ENCODE results near the gene TRDN.

TRDN gene, protein sequence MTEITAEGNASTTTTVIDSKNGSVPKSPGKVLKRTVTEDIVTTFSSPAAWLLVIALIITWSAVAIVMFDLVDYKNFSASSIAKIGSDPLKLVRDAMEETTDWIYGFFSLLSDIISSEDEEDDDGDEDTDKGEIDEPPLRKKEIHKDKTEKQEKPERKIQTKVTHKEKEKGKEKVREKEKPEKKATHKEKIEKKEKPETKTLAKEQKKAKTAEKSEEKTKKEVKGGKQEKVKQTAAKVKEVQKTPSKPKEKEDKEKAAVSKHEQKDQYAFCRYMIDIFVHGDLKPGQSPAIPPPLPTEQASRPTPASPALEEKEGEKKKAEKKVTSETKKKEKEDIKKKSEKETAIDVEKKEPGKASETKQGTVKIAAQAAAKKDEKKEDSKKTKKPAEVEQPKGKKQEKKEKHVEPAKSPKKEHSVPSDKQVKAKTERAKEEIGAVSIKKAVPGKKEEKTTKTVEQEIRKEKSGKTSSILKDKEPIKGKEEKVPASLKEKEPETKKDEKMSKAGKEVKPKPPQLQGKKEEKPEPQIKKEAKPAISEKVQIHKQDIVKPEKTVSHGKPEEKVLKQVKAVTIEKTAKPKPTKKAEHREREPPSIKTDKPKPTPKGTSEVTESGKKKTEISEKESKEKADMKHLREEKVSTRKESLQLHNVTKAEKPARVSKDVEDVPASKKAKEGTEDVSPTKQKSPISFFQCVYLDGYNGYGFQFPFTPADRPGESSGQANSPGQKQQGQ

DNA sequence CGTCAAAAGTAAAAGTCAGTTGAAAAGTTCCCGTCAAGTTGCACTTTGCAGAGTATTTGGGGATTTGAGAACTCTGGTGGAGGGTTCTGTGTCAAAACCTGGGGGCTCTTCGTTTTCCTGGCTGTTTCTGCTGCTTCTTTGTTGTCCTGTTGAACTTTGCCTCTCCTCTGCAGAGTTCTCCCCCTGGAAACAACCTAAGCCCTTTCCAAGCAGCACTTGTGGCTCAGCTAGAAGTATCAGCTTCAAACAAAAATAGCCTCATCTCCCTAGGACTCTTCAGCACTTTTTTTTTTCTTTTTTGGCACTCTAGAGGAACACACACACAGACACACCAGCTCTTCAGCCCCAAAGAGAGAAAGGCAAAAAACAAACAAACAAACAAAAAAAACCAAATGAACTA is at the start of gene TRDN:
TSS of gene TRDN (minus strand) at position 169 of the 400 bp plus-strand sequence. CDS start 175 bp downstream, outside the sequence.
- Histone ChIP-seq H3K9me3 (ENCODE audit: control insufficient read depth, insufficient read depth, low read depth, low read length) (no peaks in the 10 kb centered on the region), H3K4me3 (ENCODE audit: low read depth, low read length) (no peak within 1 kb of the TSS), H3K36me3 (ENCODE audit: control insufficient read depth in 2 of 2, insufficient read depth in 1 of 2, low read length in 2 of 2) (no peaks in the 10 kb centered on the region), H3K4me1 (ENCODE audit: control insufficient read depth, insufficient read depth, low read length) (no peaks in the 10 kb centered on the region), H3K27ac (ENCODE audit: extremely low read depth, low read depth, low read length) (no peak within 1 kb of the TSS)
- TF ChIP-seq OVOL3 (tag by site-specific recombination; IDR thresholded peaks at IDR 0.05) (no peak), ZNF843 (tag by site-specific recombination; IDR thresholded peaks at IDR 0.05) (no peak)
- ChIA-PET POLR2A (no interaction called here), CTCF (interaction anchor here (0.7 kb wide), 1 partner anchor 123 kb away, joined by 3 read pairs; no protein-coding TSS in a partner anchor)

DNA sequence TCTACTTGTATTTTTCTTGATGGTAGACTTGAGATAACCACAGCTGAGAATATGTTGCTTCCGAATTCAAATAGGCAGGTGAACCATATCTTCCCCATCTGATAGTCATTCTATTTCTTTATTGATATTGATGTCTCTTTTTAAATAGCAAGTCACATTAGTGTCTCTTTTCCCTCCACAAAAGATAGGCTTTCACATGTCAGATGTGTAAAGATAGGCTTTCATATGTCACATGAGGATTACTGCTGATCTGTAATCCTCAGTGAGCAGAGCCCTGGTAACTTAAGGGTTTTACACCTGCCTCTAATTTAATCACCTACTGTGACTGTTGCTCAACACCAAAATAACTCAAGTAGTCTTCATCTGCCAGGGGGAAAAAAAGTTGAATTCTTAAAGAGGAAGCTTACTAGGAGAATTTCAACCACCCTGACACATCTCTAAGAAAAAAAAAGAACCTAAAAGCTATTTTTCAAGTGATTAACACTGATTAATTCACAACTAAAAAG is 45.3 kb upstream of the TRDN start:
- H3K4me3 ChIP-seq (ENCODE audit: low read depth, low read length): no peak overlapping the region

DNA sequence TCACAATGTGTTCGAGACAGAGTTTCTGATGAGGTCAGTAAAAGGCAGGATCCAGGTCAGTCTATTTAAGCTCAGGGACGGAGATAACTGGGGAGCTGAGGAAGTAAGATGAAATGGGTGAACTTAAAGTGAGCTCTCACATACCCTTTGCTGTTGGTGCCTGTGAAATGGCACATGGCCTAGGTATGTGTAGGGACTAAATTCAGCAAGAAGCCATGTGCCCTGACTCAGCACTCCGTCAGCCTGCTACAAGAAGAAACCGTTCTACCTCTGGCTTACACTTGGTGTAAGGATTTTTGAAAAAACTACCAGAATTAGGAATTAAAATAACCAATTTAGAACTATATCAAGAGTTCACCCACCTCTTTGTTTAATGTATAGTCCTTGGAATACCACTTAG is 41.1 kb upstream of the TRDN start:
- POLR2A ChIA-PET: interaction anchor here (0.7 kb wide), 1 partner anchor 16 kb away, joined by 5 read pairs; no protein-coding TSS in a partner anchor
- H3K4me3 ChIP-seq (ENCODE audit: low read depth, low read length): no peak overlapping the region

More for the DNA sequence above, 45.3 kb upstream of the TRDN start:
- no peaks in the 10 kb centered on the region for H3K36me3 ChIP-seq (ENCODE audit: control insufficient read depth in 2 of 2, insufficient read depth in 1 of 2, low read length in 2 of 2)
- TF ChIP-seq, protein P1, sequence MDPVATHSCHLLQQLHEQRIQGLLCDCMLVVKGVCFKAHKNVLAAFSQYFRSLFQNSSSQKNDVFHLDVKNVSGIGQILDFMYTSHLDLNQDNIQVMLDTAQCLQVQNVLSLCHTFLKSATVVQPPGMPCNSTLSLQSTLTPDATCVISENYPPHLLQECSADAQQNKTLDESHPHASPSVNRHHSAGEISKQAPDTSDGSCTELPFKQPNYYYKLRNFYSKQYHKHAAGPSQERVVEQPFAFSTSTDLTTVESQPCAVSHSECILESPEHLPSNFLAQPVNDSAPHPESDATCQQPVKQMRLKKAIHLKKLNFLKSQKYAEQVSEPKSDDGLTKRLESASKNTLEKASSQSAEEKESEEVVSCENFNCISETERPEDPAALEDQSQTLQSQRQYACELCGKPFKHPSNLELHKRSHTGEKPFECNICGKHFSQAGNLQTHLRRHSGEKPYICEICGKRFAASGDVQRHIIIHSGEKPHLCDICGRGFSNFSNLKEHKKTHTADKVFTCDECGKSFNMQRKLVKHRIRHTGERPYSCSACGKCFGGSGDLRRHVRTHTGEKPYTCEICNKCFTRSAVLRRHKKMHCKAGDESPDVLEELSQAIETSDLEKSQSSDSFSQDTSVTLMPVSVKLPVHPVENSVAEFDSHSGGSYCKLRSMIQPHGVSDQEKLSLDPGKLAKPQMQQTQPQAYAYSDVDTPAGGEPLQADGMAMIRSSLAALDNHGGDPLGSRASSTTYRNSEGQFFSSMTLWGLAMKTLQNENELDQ (tag by site-specific recombination; IDR thresholded peaks at IDR 0.05; ENCODE audit: low read depth): no peak
- no peak for TF ChIP-seq KLF10 (tag by site-specific recombination; IDR thresholded peaks at IDR 0.05)
- TF ChIP-seq, protein P2, sequence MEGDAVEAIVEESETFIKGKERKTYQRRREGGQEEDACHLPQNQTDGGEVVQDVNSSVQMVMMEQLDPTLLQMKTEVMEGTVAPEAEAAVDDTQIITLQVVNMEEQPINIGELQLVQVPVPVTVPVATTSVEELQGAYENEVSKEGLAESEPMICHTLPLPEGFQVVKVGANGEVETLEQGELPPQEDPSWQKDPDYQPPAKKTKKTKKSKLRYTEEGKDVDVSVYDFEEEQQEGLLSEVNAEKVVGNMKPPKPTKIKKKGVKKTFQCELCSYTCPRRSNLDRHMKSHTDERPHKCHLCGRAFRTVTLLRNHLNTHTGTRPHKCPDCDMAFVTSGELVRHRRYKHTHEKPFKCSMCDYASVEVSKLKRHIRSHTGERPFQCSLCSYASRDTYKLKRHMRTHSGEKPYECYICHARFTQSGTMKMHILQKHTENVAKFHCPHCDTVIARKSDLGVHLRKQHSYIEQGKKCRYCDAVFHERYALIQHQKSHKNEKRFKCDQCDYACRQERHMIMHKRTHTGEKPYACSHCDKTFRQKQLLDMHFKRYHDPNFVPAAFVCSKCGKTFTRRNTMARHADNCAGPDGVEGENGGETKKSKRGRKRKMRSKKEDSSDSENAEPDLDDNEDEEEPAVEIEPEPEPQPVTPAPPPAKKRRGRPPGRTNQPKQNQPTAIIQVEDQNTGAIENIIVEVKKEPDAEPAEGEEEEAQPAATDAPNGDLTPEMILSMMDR (tag by site-specific recombination; IDR thresholded peaks at IDR 0.05): no peak
- peak; percentile 18; the same call in 1 of the 2 replicates for TF ChIP-seq ZBTB17 (tag by site-specific recombination; IDR thresholded peaks at IDR 0.05)
- TF ChIP-seq ZBTB8A (tag by site-specific recombination; IDR thresholded peaks at IDR 0.05): no peak
- TF ChIP-seq, protein P3, sequence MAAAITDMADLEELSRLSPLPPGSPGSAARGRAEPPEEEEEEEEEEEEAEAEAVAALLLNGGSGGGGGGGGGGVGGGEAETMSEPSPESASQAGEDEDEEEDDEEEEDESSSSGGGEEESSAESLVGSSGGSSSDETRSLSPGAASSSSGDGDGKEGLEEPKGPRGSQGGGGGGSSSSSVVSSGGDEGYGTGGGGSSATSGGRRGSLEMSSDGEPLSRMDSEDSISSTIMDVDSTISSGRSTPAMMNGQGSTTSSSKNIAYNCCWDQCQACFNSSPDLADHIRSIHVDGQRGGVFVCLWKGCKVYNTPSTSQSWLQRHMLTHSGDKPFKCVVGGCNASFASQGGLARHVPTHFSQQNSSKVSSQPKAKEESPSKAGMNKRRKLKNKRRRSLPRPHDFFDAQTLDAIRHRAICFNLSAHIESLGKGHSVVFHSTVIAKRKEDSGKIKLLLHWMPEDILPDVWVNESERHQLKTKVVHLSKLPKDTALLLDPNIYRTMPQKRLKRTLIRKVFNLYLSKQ (tag by site-specific recombination; IDR thresholded peaks at IDR 0.05; ENCODE audit: borderline replicate concordance): no peak
- no peaks in the 10 kb centered on the region for H3K9me3 ChIP-seq (ENCODE audit: control insufficient read depth, insufficient read depth, low read depth, low read length)
- ChIA-PET POLR2A (no interaction called here), CTCF (no interaction called here)
- no peaks in the 10 kb centered on the region for H3K4me1 ChIP-seq (ENCODE audit: control insufficient read depth, insufficient read depth, low read length)
- no peak overlapping the region for H3K27ac ChIP-seq (ENCODE audit: extremely low read depth, low read depth, low read length)

More for the DNA sequence above, 41.1 kb upstream of the TRDN start:
- Histone ChIP-seq H3K36me3 (ENCODE audit: control insufficient read depth in 2 of 2, insufficient read depth in 1 of 2, low read length in 2 of 2) (no peaks in the 10 kb centered on the region), H3K4me1 (ENCODE audit: control insufficient read depth, insufficient read depth, low read length) (no peaks in the 10 kb centered on the region), H3K27ac (ENCODE audit: extremely low read depth, low read depth, low read length) (no peak overlapping the region), H3K9me3 (ENCODE audit: control insufficient read depth, insufficient read depth, low read depth, low read length) (no peaks in the 10 kb centered on the region)
- CTCF ChIA-PET: interaction anchor here (0.5 kb wide), 1 partner anchor 1155 kb away, joined by 3 read pairs; no protein-coding TSS in a partner anchor
- TF ChIP-seq, protein P4, sequence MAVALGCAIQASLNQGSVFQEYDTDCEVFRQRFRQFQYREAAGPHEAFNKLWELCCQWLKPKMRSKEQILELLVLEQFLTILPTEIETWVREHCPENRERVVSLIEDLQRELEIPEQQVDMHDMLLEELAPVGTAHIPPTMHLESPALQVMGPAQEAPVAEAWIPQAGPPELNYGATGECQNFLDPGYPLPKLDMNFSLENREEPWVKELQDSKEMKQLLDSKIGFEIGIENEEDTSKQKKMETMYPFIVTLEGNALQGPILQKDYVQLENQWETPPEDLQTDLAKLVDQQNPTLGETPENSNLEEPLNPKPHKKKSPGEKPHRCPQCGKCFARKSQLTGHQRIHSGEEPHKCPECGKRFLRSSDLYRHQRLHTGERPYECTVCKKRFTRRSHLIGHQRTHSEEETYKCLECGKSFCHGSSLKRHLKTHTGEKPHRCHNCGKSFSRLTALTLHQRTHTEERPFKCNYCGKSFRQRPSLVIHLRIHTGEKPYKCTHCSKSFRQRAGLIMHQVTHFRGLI (tag by site-specific recombination; IDR thresholded peaks at IDR 0.05): no peak
- no peak for TF ChIP-seq ZIC2 (tag by site-specific recombination; IDR thresholded peaks at IDR 0.05)
- TF ChIP-seq OVOL3 (tag by site-specific recombination; IDR thresholded peaks at IDR 0.05): no peak
- TF ChIP-seq ZNF561 (tag by site-specific recombination; IDR thresholded peaks at IDR 0.05; ENCODE audit: borderline replicate concordance): no peak
- no peak for TF ChIP-seq BCL11A (tag by site-specific recombination; IDR thresholded peaks at IDR 0.05; ENCODE audit: low read depth)
- TF ChIP-seq ZNF274 (IDR thresholded peaks at IDR 0.05; ENCODE audit: low read length): no peak
- no peak for TF ChIP-seq ZNF274 (tag by site-specific recombination; IDR thresholded peaks at IDR 0.05; ENCODE audit: borderline replicate concordance)
- TF ChIP-seq, protein P5, sequence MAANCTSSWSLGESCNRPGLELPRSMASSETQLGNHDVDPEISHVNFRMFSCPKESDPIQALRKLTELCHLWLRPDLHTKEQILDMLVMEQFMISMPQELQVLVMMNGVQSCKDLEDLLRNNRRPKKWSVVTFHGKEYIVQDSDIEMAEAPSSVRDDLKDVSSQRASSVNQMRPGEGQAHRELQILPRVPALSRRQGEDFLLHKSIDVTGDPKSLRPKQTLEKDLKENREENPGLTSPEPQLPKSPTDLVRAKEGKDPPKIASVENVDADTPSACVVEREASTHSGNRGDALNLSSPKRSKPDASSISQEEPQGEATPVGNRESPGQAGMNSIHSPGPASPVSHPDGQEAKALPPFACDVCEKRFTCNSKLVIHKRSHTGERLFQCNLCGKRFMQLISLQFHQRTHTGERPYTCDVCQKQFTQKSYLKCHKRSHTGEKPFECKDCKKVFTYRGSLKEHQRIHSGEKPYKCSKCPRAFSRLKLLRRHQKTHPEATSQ (tag by site-specific recombination; IDR thresholded peaks at IDR 0.05): no peak

Measured in HEK293 (cell line).